Trophoblast cell (in vitro differentiated cells and primary cell): ENCODE data around the gene ANKMY2.
"Not testable (repeated sequence)": the region's sequence is repeated elsewhere in the genome, so short reads cannot be mapped to it uniquely, and the experiment has no call there.

Experiments
- DNase-seq, 2 donors: peaks; one replicate each; pipeline ENCODE4 v3.0.0-alpha.2; 2016
- H2AFZ ChIP-seq: 2 replicates; pipeline ENCODE4 v1.6.1; 2013; ENCODE audit warnings: low read length, moderate library complexity, mild to moderate bottlenecking; ENCODE audit not compliant: insufficient read depth, poor library complexity
- H2AK5ac ChIP-seq: 2 replicates; pipeline ENCODE4 v1.6.1; 2013; ENCODE audit warnings: mild to moderate bottlenecking, low read length
- H2BK120ac ChIP-seq: 2 replicates; pipeline ENCODE4 v1.6.1; 2013; ENCODE audit warnings: low read length, mild to moderate bottlenecking, moderate library complexity; ENCODE audit not compliant: insufficient read depth, poor library complexity
- H2BK12ac ChIP-seq: 2 replicates; pipeline ENCODE4 v1.6.1; 2013; ENCODE audit warnings: mild to moderate bottlenecking, low read length, moderate library complexity
- H2BK5ac ChIP-seq: 2 replicates; pipeline ENCODE4 v1.6.1; 2013; ENCODE audit warnings: low read length, low read depth, moderate library complexity, mild to moderate bottlenecking; ENCODE audit not compliant: poor library complexity
- H3K14ac ChIP-seq: 2 replicates; pipeline ENCODE4 v1.6.1; 2013; ENCODE audit warnings: mild to moderate bottlenecking, low read length
- H3K18ac ChIP-seq: 2 replicates; pipeline ENCODE4 v1.6.1; 2013; ENCODE audit warnings: mild to moderate bottlenecking, low read length
- H3K23ac ChIP-seq: 2 replicates; pipeline ENCODE4 v1.6.1; 2013; ENCODE audit warnings: low read length
- H3K27ac ChIP-seq: 2 replicates; pipeline ENCODE4 v1.5.1; 2013; ENCODE audit warnings: low read depth, mild to moderate bottlenecking, inconsistent platforms, low read length, moderate library complexity
- H3K27me3 ChIP-seq: 2 replicates; pipeline ENCODE4 v1.6.1; 2013; ENCODE audit warnings: inconsistent platforms, mild to moderate bottlenecking, low read length, moderate library complexity; ENCODE audit not compliant: insufficient read depth
- H3K36me3 ChIP-seq, 2 experiments: 1 replicate in 1 of 2; 2 replicates in 1 of 2; pipeline ENCODE4 v1.6.1; 2013; ENCODE audit warnings: low read length in 2 of 2, mild to moderate bottlenecking in 2 of 2, moderate library complexity in 1 of 2; ENCODE audit not compliant: insufficient read depth in 2 of 2, control insufficient read depth in 1 of 2
- H3K4ac ChIP-seq: 2 replicates; pipeline ENCODE4 v1.6.1; 2013; ENCODE audit warnings: low read depth, mild to moderate bottlenecking, low read length, moderate library complexity
- H3K4me1 ChIP-seq, 2 experiments: 1 replicate in 1 of 2; 2 replicates in 1 of 2; pipeline ENCODE4 v1.6.1; 2013; ENCODE audit warnings: low read length in 2 of 2, mild to moderate bottlenecking in 2 of 2, moderate library complexity in 1 of 2; ENCODE audit not compliant: insufficient read depth in 2 of 2, control insufficient read depth in 1 of 2
- H3K4me2 ChIP-seq: 2 replicates; pipeline ENCODE4 v1.6.1; 2013; ENCODE audit warnings: inconsistent platforms, mild to moderate bottlenecking, low read length, moderate library complexity
- H3K4me3 ChIP-seq: 2 replicates; pipeline ENCODE4 v1.5.1; 2013; ENCODE audit warnings: mild to moderate bottlenecking, low read depth, low read length, inconsistent platforms
- H3K79me1 ChIP-seq: one replicate; pipeline ENCODE4 v1.6.1; 2013; ENCODE audit warnings: low read length
- H3K79me2 ChIP-seq: 2 replicates; pipeline ENCODE4 v1.6.1; 2013; ENCODE audit warnings: low read length, mild to moderate bottlenecking; ENCODE audit not compliant: control insufficient read depth, insufficient read depth, poor library complexity
- H3K9ac ChIP-seq: 2 replicates; pipeline ENCODE4 v1.6.1; 2013; ENCODE audit warnings: mild to moderate bottlenecking, low read length
- H3K9me3 ChIP-seq: 2 replicates; pipeline ENCODE4 v1.6.1; 2013; ENCODE audit warnings: low read depth, mild to moderate bottlenecking, control low read depth, inconsistent platforms, low read length; ENCODE audit not compliant: insufficient read depth
- H4K12ac ChIP-seq: 2 replicates; pipeline ENCODE4 v1.6.1; 2013; ENCODE audit warnings: low read depth, mild to moderate bottlenecking, low read length, moderate library complexity
- H4K8ac ChIP-seq: 2 replicates; pipeline ENCODE4 v1.6.1; 2013; ENCODE audit warnings: low read depth, mild to moderate bottlenecking, low read length, moderate library complexity
- H4K91ac ChIP-seq: one replicate; pipeline ENCODE4 v1.6.1; 2013; ENCODE audit warnings: low read depth, mild to moderate bottlenecking, low read length, moderate library complexity
- WGBS: extraction: QIAGEN DNeasy Blood & Tissue Kit; methylation state at CpG from one replicate; pipeline ENCODE4 v1.1.7; 2013; ENCODE audit warnings: missing lambda C conversion rate; ENCODE audit not compliant: insufficient read length, insufficient coverage; ENCODE audit errors: extremely low coverage; 5-methylcytosine and 5-hydroxymethylcytosine counted together

Gene ANKMY2

DNA sequence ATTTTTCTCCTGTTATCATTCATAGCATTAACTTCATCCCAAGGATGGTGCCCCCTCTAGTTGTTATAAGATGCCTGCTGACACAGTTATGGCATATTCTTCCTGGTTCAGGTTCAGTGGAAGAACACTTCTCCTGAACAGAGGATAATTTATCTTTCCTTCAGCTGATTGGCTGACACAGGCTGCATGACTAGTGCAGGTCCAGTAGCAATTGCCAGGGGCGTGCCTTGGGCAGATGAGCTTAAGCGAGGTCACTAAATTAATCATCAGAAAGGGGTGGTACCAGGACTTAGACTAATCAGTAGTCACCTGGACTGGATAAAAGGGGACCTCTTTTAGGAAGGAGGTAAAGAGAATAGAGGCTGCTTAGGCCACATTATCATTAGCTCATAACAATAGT is 42.7 kb upstream of the ANKMY2 start:
- no peak overlapping the region for H3K9ac ChIP-seq
- H3K79me1 ChIP-seq = no peaks in the 10 kb centered on the region
- H4K91ac ChIP-seq = no peak overlapping the region
- H3K36me3 ChIP-seq = peaks cover 13 to 29% of the 10 kb centered on the region in 2 experiments
- no peak overlapping the region for H4K12ac ChIP-seq
- no peak overlapping the region for H3K14ac ChIP-seq
- H3K4me1 ChIP-seq = no peaks in the 10 kb centered on the region
- no peak overlapping the region for H2AK5ac ChIP-seq
- DNase-seq = peak in 1 of 2 donors; percentile 45
- H3K4ac ChIP-seq = no peak overlapping the region
- no peaks in the 10 kb centered on the region for H3K27me3 ChIP-seq
- H3K9me3 ChIP-seq = no peaks in the 10 kb centered on the region
- no peak overlapping the region for H2BK120ac ChIP-seq
- no peak overlapping the region for H2BK12ac ChIP-seq
- H3K4me2 ChIP-seq = no peak overlapping the region
- no peak overlapping the region for H2AFZ ChIP-seq
- no peak overlapping the region for H2BK5ac ChIP-seq
- no CpG with 5 or more reads among the region's 2 CpGs for WGBS
- no peak overlapping the region for H3K27ac ChIP-seq
- H3K18ac ChIP-seq = no peak overlapping the region
- no peak overlapping the region for H4K8ac ChIP-seq
- H3K23ac ChIP-seq = no peak overlapping the region
- no peaks in the 10 kb centered on the region for H3K79me2 ChIP-seq
- H3K4me3 ChIP-seq = no peak overlapping the region

DNA sequence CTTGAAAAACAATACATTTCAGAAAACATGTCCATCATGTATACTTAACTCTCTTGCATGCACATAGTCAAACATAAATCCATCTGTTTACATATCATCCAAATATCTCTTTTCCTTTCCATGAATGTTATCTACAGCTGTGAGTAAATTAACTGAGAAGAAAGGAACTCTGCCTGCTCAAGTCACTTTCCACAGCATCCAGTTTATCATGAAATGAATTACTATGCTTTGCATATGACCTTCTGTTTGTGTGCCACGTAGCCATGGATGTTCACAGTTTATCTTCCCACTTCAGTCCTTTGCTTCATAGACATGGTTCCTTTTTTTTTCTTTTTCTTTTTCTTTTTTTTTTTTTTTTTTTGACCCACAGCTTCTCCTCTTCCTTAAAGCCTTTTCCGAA is 40.0 kb upstream of the ANKMY2 start:
- Histone ChIP-seq H2AFZ (no peak overlapping the region), H3K79me1 (no peaks in the 10 kb centered on the region), H3K4ac (no peak overlapping the region), H3K36me3 (peaks cover 18 to 22% of the 10 kb centered on the region in 2 experiments), H2BK5ac (no peak overlapping the region), H4K8ac (no peak overlapping the region), H2BK120ac (no peak overlapping the region), H2AK5ac (no peak overlapping the region), H3K18ac (no peak overlapping the region), H3K27ac (no peak overlapping the region), H3K79me2 (no peaks in the 10 kb centered on the region), H3K4me2 (no peak overlapping the region), H3K4me3 (no peak overlapping the region), H3K9me3 (no peaks in the 10 kb centered on the region), H4K91ac (no peak overlapping the region), H2BK12ac (no peak overlapping the region), H4K12ac (no peak overlapping the region), H3K14ac (no peak overlapping the region), H3K4me1 (no peaks in the 10 kb centered on the region), H3K9ac (no peak overlapping the region), H3K27me3 (no peaks in the 10 kb centered on the region), H3K23ac (no peak overlapping the region)
- WGBS = no CpG with 5 or more reads among the region's 2 CpGs
- no peak for DNase-seq

DNA sequence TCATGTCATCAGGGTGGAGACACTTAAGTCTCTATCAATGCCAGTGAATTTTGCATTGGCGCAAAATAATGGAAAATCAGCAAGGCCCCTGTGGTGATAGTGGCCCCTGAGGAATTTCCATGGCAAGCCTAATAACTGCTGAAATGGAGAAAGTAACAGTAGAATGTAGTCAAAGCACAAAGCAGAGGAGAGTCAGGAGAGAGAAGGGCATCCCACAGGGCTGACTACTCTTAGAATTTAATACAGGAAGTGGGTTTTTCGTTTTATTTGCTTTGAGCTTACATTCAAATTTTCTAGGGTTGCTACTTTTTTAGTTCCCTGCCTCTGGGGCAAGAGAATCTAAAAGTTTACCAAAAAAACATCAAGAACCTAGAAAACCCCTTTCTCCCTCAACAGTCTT is 39.4 kb upstream of the ANKMY2 start:
- DNase-seq = no peak
- Histone ChIP-seq H3K4me3 (no peak overlapping the region), H3K4me1 (no peaks in the 10 kb centered on the region), H3K27ac (no peak overlapping the region), H3K79me1 (no peaks in the 10 kb centered on the region), H3K9ac (no peak overlapping the region), H3K9me3 (no peaks in the 10 kb centered on the region), H3K27me3 (no peaks in the 10 kb centered on the region), H2AK5ac (no peak overlapping the region), H3K4ac (no peak overlapping the region), H4K12ac (no peak overlapping the region), H4K91ac (no peak overlapping the region), H2BK120ac (no peak overlapping the region), H3K14ac (no peak overlapping the region), H3K79me2 (no peaks in the 10 kb centered on the region), H4K8ac (no peak overlapping the region), H3K36me3 (peaks cover 16 to 21% of the 10 kb centered on the region in 2 experiments), H2BK12ac (no peak overlapping the region), H3K23ac (no peak overlapping the region), H3K18ac (no peak overlapping the region), H3K4me2 (no peak overlapping the region), H2BK5ac (no peak overlapping the region), H2AFZ (no peak overlapping the region)
- WGBS = no CpG with 5 or more reads among the region's 2 CpGs

DNA sequence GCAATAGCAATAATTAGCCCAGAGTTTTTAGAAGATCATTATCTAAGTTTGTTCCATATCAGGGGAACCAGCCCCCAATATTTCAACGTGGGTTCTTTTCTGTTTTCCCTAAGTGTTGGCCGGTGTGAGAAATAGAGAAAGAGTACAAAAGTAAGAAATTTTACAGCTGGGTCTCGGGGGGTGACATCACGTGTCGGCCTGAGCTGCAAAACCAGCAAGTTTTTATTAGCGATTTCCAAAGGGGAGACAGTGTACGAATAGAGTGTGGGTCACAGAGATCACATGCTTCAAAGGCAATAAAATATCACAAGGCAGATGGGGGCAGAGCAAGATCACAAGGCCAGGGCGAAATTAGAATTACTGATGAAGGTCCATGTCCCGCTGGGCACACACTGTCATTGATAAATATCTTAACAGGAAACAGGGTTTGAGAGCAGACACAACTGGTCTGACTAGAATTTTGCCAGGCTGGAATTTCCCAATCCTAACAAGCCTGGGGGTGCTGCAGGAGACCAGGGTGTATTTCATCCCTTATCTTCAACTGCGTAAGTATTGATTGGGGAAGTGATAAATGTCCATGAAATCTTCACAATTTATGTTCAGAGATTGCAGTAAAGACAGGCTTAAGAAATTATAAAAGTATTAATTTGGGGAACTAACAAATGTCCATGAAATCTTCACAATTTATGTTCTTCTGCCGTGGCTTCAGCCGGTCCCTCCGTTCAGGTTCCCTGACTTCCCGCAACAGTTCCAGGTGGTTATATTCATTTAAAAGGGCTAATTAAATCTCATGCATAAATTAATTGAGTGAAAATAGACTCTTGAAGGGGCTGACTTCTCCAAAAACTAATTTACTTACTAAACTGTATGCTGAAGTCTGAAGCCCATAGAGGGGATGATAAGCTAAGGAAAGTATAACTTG is 33.4 kb upstream of the ANKMY2 start:
- not testable (repeated sequence) for H2BK12ac ChIP-seq, H3K4me3 ChIP-seq, H3K79me2 ChIP-seq, H3K4ac ChIP-seq, H3K9me3 ChIP-seq, H2AFZ ChIP-seq, H4K12ac ChIP-seq, H3K18ac ChIP-seq, H3K23ac ChIP-seq, H3K14ac ChIP-seq, H3K27me3 ChIP-seq, H2AK5ac ChIP-seq, H3K79me1 ChIP-seq, H3K9ac ChIP-seq
- WGBS = no CpG with 5 or more reads among the region's 14 CpGs
- peak overlapping the region; percentile 51 for H3K4me2 ChIP-seq
- peak; percentile 80 to 91 for DNase-seq
- H2BK120ac ChIP-seq = peak overlapping the region; percentile 80
- peak overlapping the region; percentile 84 for H2BK5ac ChIP-seq
- H3K4me1 ChIP-seq = peaks cover 0 to 12% of the 10 kb centered on the region in 2 experiments
- peak overlapping the region; percentile 38 for H4K8ac ChIP-seq
- peaks cover 21 to 23% of the 10 kb centered on the region in 2 experiments for H3K36me3 ChIP-seq
- peak overlapping the region; percentile 82 for H3K27ac ChIP-seq
- peak overlapping the region; percentile 24 for H4K91ac ChIP-seq
